ENCODE results near the gene METTL3. TPM values are rescaled to one million over a fixed set of nuclear protein-coding genes. Genes with fewer than 3 reads are reported as not detected.
A peak's percentile ranks its signal among the peaks of the same experiment; 100 is the strongest.

Gene METTL3
- total and polyA plus RNA-seq, 2 of the 13 experiments (the other 11 are each of a cell fraction or from before 2014, with no cell fraction given): 123 to 130 TPM

DNA sequence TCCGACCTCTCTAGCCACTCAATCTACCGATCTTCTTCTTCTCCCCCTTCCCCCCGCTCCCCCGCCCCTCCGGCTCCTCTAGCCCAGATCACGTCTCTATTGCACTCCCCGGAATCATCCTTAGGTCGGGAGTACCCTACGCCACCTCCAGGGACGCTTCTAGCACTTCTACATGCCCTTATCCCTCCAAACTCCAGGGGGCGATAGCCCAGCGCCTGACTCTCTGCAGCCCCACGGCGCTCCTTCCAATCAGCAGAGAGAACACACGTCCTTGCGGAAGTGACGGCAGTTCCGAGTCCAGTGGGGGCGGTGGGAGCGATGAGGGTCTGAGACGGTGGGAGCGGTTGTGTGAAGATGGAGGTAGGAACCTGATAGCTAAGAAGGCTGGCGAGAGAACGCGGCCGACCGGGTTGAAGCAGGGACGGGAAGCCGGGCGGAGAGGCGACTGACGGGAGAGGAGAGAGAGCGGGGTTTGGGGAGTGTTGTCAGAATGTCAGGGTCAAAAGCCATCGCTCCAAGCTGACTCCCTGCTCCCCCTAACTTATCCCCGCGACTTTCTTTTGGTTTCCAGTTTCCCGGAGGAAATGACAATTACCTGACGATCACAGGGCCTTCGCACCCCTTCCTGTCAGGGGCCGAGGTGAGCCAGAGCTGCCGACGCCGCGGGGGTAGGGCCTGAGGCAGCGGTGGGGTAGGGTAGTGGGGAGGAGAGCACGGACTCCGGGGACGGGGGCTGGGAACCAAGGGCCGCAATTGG is 34.0 kb downstream of the METTL3 start, which contains the start of the genes RAB2B and TOX4 (continued):
- TF ChIP-seq BATF2 (CRISPR knock-in tag; IDR thresholded peaks at IDR 0.05): no peak
- peak; percentile 82 for TF ChIP-seq TGIF2 (CRISPR knock-in tag; IDR thresholded peaks at IDR 0.05)
- 0 out of 2 replicates have a peak, but pooled peaks have one; percentile 38 for TF ChIP-seq SMAD9 (CRISPR knock-in tag; IDR thresholded peaks at IDR 0.05)
- TF ChIP-seq ATF4 (CRISPR knock-in tag; IDR thresholded peaks at IDR 0.05): peak in 1 of 2 experiments; percentile 67; a peak in 2 of 4 replicates
- TF ChIP-seq SAP130 (CRISPR knock-in tag; IDR thresholded peaks at IDR 0.05; ENCODE audit: low read depth): peak; percentile 98
- no peak; the same call in 1 of the 2 replicates for TF ChIP-seq GPN1 (CRISPR knock-in tag; IDR thresholded peaks at IDR 0.05; ENCODE audit: borderline replicate concordance)
- TF ChIP-seq FOSL2 (CRISPR knock-in tag; IDR thresholded peaks at IDR 0.05): peak; percentile 82
- TF ChIP-seq, protein P1, sequence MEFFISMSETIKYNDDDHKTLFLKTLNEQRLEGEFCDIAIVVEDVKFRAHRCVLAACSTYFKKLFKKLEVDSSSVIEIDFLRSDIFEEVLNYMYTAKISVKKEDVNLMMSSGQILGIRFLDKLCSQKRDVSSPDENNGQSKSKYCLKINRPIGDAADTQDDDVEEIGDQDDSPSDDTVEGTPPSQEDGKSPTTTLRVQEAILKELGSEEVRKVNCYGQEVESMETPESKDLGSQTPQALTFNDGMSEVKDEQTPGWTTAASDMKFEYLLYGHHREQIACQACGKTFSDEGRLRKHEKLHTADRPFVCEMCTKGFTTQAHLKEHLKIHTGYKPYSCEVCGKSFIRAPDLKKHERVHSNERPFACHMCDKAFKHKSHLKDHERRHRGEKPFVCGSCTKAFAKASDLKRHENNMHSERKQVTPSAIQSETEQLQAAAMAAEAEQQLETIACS (CRISPR knock-in tag; IDR thresholded peaks at IDR 0.05): no peak
- TF ChIP-seq SRSF9 (IDR thresholded peaks at IDR 0.05; ENCODE audit: borderline replicate concordance, insufficient read depth, low read depth, low read length, poor library complexity, severe bottlenecking): no peak
- TF ChIP-seq HNRNPUL1 (IDR thresholded peaks at IDR 0.05; ENCODE audit: low read depth, low read length): no peak
- peak; percentile 82; the same call in 1 of the 2 replicates for TF ChIP-seq ARHGAP35 (CRISPR knock-in tag; IDR thresholded peaks at IDR 0.05; ENCODE audit: borderline replicate concordance)
- TF ChIP-seq SCMH1 (CRISPR knock-in tag; IDR thresholded peaks at IDR 0.05; ENCODE audit: borderline replicate concordance): no peak
- no peak; the same call in 1 of the 2 replicates for TF ChIP-seq ZNF766 (CRISPR knock-in tag; IDR thresholded peaks at IDR 0.05; ENCODE audit: borderline replicate concordance)
- TF ChIP-seq MAFK (conservative IDR thresholded peaks at IDR 0.05 in 1 of 2, IDR thresholded peaks at IDR 0.05 in 1 of 2; ENCODE audit: low read length in 2 of 2): peak; percentile 3 to 35; a peak in 2 of 4 replicates
- TF ChIP-seq ZNF430 (CRISPR knock-in tag; IDR thresholded peaks at IDR 0.05): peak; percentile 0; the same call in 1 of the 2 replicates
- TF ChIP-seq TRIM22 (IDR thresholded peaks at IDR 0.05): no peak
- no peak for TF ChIP-seq HNRNPL (IDR thresholded peaks at IDR 0.05; ENCODE audit: low read depth, low read length)
- no peak for TF ChIP-seq ADNP (CRISPR knock-in tag; IDR thresholded peaks at IDR 0.05)
- TF ChIP-seq, protein P2, sequence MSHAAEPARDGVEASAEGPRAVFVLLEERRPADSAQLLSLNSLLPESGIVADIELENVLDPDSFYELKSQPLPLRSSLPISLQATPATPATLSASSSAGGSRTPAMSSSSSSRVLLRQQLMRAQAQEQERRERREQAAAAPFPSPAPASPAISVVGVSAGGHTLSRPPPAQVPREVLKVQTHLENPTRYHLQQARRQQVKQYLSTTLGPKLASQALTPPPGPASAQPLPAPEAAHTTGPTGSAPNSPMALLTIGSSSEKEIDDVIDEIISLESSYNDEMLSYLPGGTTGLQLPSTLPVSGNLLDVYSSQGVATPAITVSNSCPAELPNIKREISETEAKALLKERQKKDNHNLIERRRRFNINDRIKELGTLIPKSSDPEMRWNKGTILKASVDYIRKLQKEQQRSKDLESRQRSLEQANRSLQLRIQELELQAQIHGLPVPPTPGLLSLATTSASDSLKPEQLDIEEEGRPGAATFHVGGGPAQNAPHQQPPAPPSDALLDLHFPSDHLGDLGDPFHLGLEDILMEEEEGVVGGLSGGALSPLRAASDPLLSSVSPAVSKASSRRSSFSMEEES (CRISPR knock-in tag; IDR thresholded peaks at IDR 0.05): peak; percentile 80
- peak; percentile 63 for TF ChIP-seq ZNF605 (CRISPR knock-in tag; IDR thresholded peaks at IDR 0.05)
- TF ChIP-seq, protein P3, sequence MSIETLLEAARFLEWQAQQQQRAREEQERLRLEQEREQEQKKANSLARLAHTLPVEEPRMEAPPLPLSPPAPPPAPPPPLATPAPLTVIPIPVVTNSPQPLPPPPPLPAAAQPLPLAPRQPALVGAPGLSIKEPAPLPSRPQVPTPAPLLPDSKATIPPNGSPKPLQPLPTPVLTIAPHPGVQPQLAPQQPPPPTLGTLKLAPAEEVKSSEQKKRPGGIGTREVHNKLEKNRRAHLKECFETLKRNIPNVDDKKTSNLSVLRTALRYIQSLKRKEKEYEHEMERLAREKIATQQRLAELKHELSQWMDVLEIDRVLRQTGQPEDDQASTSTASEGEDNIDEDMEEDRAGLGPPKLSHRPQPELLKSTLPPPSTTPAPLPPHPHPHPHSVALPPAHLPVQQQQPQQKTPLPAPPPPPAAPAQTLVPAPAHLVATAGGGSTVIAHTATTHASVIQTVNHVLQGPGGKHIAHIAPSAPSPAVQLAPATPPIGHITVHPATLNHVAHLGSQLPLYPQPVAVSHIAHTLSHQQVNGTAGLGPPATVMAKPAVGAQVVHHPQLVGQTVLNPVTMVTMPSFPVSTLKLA (IDR thresholded peaks at IDR 0.05): peak; percentile 59
- TF ChIP-seq TBL1XR1 (IDR thresholded peaks at IDR 0.05; ENCODE audit: borderline replicate concordance, low read length, partially characterized antibody): peak; percentile 78
